GM13976 (cell line): Measurements from ENCODE around the gene SLCO2A1.

ENCODE experiments used
- DNase-seq: peaks from one replicate; pipeline ENCODE4 v3.0.0; 2012; ENCODE audit warnings: low spot score
- CTCF ChIP-seq: IDR thresholded peaks from 2 replicates; pipeline ENCODE4 v1.5.1; 2012; ENCODE audit warnings: borderline replicate concordance, mild to moderate bottlenecking; ENCODE audit not compliant: insufficient read depth; ENCODE audit errors: extremely low read depth, missing control alignments, control extremely low read depth
- in situ Hi-C: fragments of 300-500 bp; cut with MboI; formaldehyde crosslinking; loops from one replicate; pipeline ENCODE4 v1.12.0; 2022; ENCODE audit warnings: low sequenced_read_pairs, mixed read lengths, inconsistent platforms; ENCODE audit not compliant: unreplicated experiment

Gene SLCO2A1

GRCh38 chr3:133977568-133977967 is 52.2 kb downstream of the SLCO2A1 start:
- no peak for DNase-seq
- in situ Hi-C loops = no loop called here
- TF ChIP-seq CTCF = no peak

GRCh38 chr3:133973249-133973980 is 56.3 kb downstream of the SLCO2A1 start:
- TF ChIP-seq CTCF = no peak
- no peak for DNase-seq
- in situ Hi-C loops = no loop called here

- TF ChIP-seq CTCF = no peak
Measured at GRCh38 chr3:133972156-133972555, 57.6 kb downstream of the SLCO2A1 start.

GRCh38 chr3:133970916-133971315 is 58.8 kb downstream of the SLCO2A1 start:
- DNase-seq = no peak
- TF ChIP-seq CTCF = no peak
- in situ Hi-C loops = no loop called here

More at GRCh38 chr3:133972156-133972555, 57.6 kb downstream of the SLCO2A1 start:
- DNase-seq = no peak
- in situ Hi-C loops = no loop called here

GRCh38 chr3:133970339-133970738 is 59.4 kb downstream of the SLCO2A1 start:
- DNase-seq = no peak
- TF ChIP-seq CTCF = no peak
- in situ Hi-C loops = no loop called here

GRCh38 chr3:133967992-133968892 is 61.5 kb downstream of the SLCO2A1 start:
- no peak for DNase-seq
- no peak for TF ChIP-seq CTCF
- in situ Hi-C loops = no loop called here
